ENCODE results near the gene KLHL3. TPM values are rescaled to one million over a fixed set of nuclear protein-coding genes. Genes with fewer than 3 reads are reported as not detected.

The KLHL3 gene
- total and polyA plus RNA-seq, 12 donors = 12.4 to 37.4 (median 23.7) TPM

DNA sequence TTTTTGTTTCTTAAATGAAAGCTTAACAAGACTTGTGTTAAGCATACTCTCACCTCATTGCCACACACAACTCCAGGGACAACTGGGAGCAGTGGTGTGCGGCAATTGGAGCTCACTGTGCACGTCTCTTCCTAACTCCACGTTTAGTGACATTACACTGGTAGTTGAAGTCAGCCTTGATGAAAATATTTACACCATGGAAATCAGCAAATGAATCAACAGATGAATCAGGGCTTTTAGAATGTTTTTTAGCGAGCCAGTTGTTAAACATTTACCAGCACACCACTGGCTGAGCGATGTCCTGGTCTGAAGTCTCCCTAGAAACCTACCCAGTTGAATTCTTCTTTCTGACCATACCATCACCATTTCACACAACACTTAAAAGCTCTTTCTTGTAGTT lies 67.3 kb downstream of the KLHL3 start:
- H3K4me3 ChIP-seq = no peak overlapping the region
- H3K27ac ChIP-seq = no peak overlapping the region
- TF ChIP-seq, protein P1, sequence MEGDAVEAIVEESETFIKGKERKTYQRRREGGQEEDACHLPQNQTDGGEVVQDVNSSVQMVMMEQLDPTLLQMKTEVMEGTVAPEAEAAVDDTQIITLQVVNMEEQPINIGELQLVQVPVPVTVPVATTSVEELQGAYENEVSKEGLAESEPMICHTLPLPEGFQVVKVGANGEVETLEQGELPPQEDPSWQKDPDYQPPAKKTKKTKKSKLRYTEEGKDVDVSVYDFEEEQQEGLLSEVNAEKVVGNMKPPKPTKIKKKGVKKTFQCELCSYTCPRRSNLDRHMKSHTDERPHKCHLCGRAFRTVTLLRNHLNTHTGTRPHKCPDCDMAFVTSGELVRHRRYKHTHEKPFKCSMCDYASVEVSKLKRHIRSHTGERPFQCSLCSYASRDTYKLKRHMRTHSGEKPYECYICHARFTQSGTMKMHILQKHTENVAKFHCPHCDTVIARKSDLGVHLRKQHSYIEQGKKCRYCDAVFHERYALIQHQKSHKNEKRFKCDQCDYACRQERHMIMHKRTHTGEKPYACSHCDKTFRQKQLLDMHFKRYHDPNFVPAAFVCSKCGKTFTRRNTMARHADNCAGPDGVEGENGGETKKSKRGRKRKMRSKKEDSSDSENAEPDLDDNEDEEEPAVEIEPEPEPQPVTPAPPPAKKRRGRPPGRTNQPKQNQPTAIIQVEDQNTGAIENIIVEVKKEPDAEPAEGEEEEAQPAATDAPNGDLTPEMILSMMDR (IDR thresholded peaks at IDR 0.05) = no peak
- no peak for DNase-seq
- 97% methylated on average over 5 of the region's 5 CpGs for WGBS, 2 donors
- intact Hi-C loops (cut with DNase I) = loop anchor here in 1 of 10 donors (5.0 kb wide), 1 partner anchor 34 kb away; no protein-coding TSS in a partner anchor
- H3K27me3 ChIP-seq = no peaks in the 10 kb centered on the region
- no peaks in the 10 kb centered on the region for H3K9me3 ChIP-seq
- peaks cover 0 to 27% (median 0%) of the 10 kb centered on the region in 9 donors for H3K36me3 ChIP-seq
- peaks cover 0 to 28% (median 22%) of the 10 kb centered on the region in 9 donors for H3K4me1 ChIP-seq
- ATAC-seq = no peak

DNA sequence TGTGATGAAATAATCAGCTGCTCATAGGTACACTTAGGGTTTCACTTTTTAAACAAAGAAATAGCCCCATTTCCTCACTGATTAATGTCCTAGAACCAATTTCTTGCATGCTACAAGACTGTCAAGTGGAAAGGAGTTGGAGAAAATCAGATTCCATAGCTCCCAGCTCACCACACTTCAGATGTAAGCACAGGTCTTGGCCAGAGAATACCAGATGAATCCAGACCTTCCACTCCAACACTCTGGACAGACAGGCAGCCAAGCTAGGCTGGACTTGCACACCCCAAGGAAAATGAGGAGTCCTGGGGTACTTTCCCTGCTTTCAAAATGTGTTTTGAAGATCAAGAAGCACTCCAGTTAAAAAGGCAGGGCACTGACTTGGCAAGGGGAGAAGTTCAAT lies 68.5 kb downstream of the KLHL3 start:
- DNase-seq (no peak), ATAC-seq (peak in 2 of 8 donors; percentile 36 to 54)
- intact Hi-C loops (cut with DNase I) = loop anchor here in 1 of 10 donors (5.0 kb wide), 1 partner anchor 35 kb away; no protein-coding TSS in a partner anchor
- Histone ChIP-seq H3K9me3 (no peaks in the 10 kb centered on the region), H3K27me3 (no peaks in the 10 kb centered on the region), H3K27ac (peak overlapping the region; percentile 29 to 82 (median 68)), H3K4me3 (no peak overlapping the region), H3K4me1 (peaks cover 0 to 28% (median 22%) of the 10 kb centered on the region in 9 donors), H3K36me3 (peaks cover 0 to 24% (median 0%) of the 10 kb centered on the region in 9 donors)
- TF ChIP-seq, protein P1 (IDR thresholded peaks at IDR 0.05) = no peak

DNA sequence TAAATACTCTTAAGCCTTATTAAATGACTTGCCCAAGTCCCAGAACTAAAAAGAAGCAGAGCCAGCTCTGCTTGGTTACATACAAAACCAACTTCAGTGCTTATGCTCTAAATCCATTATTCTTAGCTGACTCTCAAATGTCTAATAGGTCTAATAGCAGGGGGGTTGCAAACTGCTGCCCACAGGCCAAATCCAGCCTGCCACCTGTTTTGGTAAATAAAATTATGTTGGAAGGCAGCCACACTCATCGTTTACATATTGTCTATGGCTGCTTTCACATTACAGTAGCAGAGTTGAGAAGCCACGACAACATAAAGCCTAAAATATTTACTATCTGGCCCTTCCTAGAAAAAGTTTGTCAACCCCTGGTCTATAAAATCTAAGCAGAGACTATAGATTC lies 69.0 kb downstream of the KLHL3 start:
- intact Hi-C loops (cut with DNase I) = loop anchor here in 1 of 10 donors (5.0 kb wide), 1 partner anchor 35 kb away; no protein-coding TSS in a partner anchor
- peak overlapping the region; percentile 29 to 82 (median 68) for H3K27ac ChIP-seq
- WGBS, 2 donors = 53 to 60% methylated on average over 2 of the region's 2 CpGs
- TF ChIP-seq, protein P1 (IDR thresholded peaks at IDR 0.05) = no peak
- no peaks in the 10 kb centered on the region for H3K27me3 ChIP-seq
- H3K4me1 ChIP-seq = peaks cover 0 to 28% (median 22%) of the 10 kb centered on the region in 9 donors
- DNase-seq = no peak
- H3K4me3 ChIP-seq = no peak overlapping the region
- ATAC-seq = no peak
- H3K9me3 ChIP-seq = no peaks in the 10 kb centered on the region
- peaks cover 0 to 21% (median 0%) of the 10 kb centered on the region in 9 donors for H3K36me3 ChIP-seq

DNA sequence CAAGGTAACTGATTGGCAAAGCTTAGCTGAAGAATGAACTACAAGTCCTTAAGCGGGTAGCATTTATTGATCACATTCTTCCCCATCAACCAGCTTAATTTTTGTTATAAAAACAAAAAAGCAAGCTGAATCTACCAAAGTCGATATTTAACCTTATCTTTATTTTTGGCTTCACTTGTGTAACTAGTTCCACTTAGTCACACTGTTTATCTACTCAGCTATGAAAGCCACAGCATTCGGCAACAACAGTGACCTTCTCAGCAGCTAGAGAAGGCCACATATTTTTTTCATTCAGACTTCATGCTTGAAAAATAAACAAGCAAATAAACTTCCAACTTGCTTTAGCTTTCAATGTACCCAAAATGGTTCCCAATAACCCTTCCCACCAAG lies 69.4 kb downstream of the KLHL3 start:
- Histone ChIP-seq H3K9me3 (no peaks in the 10 kb centered on the region), H3K36me3 (peaks cover 0 to 20% (median 0%) of the 10 kb centered on the region in 9 donors), H3K27ac (peak overlapping the region; percentile 29 to 82 (median 68)), H3K4me3 (no peak overlapping the region), H3K4me1 (peaks cover 0 to 28% (median 22%) of the 10 kb centered on the region in 9 donors), H3K27me3 (no peaks in the 10 kb centered on the region)
- TF ChIP-seq, protein P1 (IDR thresholded peaks at IDR 0.05) = no peak
- DNase-seq (no peak), ATAC-seq (peak; percentile 46 to 77 (median 64))
- 38 to 44% methylated on average over 3 of the region's 3 CpGs for WGBS, 2 donors
- intact Hi-C loops (cut with DNase I) = loop anchor here in 1 of 10 donors (5.0 kb wide), 1 partner anchor 36 kb away; no protein-coding TSS in a partner anchor

Measured in heart right ventricle (tissue), 16 donors.